ENCODE results near the gene PMFBP1.

The PMFBP1 gene, protein sequence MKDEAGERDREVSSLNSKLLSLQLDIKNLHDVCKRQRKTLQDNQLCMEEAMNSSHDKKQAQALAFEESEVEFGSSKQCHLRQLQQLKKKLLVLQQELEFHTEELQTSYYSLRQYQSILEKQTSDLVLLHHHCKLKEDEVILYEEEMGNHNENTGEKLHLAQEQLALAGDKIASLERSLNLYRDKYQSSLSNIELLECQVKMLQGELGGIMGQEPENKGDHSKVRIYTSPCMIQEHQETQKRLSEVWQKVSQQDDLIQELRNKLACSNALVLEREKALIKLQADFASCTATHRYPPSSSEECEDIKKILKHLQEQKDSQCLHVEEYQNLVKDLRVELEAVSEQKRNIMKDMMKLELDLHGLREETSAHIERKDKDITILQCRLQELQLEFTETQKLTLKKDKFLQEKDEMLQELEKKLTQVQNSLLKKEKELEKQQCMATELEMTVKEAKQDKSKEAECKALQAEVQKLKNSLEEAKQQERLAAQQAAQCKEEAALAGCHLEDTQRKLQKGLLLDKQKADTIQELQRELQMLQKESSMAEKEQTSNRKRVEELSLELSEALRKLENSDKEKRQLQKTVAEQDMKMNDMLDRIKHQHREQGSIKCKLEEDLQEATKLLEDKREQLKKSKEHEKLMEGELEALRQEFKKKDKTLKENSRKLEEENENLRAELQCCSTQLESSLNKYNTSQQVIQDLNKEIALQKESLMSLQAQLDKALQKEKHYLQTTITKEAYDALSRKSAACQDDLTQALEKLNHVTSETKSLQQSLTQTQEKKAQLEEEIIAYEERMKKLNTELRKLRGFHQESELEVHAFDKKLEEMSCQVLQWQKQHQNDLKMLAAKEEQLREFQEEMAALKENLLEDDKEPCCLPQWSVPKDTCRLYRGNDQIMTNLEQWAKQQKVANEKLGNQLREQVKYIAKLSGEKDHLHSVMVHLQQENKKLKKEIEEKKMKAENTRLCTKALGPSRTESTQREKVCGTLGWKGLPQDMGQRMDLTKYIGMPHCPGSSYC

DNA sequence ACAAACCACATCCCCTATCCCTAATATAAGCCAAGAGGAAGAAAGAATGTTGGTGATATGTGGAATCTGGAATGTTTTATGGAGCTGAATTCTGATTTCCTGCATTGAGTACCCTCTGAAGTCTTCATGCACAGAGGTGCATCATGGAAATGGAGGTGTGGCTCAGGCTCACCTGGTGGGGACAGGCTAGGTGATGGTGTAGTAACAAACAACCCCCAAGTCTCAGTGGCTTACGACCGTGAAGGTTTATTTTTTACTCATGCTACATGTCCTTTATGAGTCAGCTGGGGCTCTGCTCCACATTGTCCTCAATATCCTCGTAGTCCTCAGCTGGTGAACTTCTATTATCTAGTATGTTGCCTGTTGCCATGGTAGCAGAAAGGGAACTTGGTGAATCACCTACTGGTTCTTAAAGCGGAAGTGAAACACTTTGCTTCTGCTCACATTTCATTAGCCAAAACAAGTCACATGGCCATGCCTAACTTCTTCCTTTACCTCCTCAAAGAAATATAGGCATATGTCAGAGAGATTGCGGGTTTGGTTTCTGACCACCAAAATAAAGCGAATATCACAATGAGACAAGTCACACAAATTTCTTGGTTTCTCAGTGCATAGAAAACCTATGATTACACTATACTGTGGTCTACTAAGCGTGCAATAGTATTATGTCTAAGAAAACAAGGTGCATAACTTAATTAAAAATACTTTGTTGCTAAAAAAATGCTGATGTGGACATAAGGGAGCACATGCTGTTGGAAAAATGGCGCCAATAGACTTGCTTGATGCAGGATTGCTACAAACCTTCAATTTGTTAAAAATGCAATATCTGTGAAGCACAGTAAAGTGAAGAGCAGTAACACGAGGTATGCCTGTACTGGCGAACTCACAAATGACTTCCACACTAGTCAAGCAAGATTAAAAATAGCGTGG, at the start of gene PMFBP1:
PMFBP1 (minus strand) TSS at position 51 of the 930 bp plus-strand sequence. CDS start 947 bp downstream, outside the sequence.
- no peak for DNase-seq

GRCh38 chr16:72221630-72222024, 49.7 kb upstream of the PMFBP1 start:
- no peak for DNase-seq

- no peak for DNase-seq
These were observed 49.1 kb upstream of the PMFBP1 start for GRCh38 chr16:72220875-72221629.

- DNase-seq: no peak
These were observed 47.3 kb upstream of the PMFBP1 start for GRCh38 chr16:72219282-72219681.

GRCh38 chr16:72216767-72217166, 44.8 kb upstream of the PMFBP1 start:
- DNase-seq: no peak

DNA sequence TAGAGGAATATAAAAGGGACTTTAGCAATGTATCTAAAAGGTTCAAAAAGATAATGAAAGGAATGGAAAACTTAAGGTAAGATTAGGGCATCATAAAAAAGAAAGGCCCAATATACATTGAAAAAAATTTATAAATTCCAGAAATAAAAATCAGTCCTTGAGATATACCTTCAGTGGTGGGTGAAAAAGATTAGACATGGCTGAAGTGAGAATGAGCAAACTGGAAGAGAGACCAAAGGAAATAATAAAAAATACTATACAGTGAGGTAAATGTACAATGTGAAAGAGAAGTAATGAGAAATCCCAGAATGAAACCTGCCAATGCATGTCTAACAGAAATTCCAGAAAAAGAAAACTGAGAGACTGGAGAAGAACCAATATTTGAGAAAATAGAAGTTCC, 42.9 kb upstream of the PMFBP1 start:
- no peak for DNase-seq

DNA sequence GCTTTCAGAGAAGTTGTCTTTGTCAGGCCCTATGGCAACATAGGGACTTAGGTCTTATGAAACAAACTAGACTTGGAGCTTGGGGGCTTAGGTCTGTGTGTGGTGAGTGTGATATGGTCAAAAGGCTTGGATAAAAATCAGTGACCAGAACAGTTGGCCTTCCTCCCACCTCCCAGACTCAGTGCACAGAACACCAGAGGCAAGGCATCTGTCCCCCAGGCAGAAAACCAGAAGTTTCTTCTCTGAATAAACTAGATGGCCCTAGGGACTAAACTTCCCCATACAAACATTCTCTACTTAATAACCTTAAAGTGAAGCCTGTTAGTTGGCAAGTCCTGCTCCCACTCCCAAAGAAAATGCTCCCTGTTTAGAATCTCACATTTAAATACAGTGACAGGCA, 39.2 kb upstream of the PMFBP1 start:
- DNase-seq: no peak

- no peak for DNase-seq
These were observed 38.6 kb upstream of the PMFBP1 start for GRCh38 chr16:72210555-72210954.

DNA sequence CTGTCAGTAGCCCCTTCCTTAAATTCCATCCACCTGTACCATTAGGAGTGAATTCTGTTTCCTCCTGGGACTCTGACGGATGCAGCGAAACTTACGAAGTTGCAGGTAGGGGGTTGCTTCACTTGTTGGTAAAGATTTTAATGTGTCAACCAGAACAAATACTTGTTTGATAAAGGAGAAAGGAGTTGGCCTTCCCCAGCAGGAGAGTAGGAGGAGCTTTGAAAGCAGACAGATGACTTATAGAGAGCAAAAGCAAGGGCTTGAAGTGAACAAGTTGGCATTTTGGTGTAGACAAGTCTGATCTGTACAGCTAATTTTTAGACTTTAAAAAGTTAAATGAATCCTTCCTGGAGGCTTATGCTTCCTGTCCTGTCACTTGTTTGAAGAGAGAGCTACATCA, 38.1 kb upstream of the PMFBP1 start:
- no peak for DNase-seq

DNA sequence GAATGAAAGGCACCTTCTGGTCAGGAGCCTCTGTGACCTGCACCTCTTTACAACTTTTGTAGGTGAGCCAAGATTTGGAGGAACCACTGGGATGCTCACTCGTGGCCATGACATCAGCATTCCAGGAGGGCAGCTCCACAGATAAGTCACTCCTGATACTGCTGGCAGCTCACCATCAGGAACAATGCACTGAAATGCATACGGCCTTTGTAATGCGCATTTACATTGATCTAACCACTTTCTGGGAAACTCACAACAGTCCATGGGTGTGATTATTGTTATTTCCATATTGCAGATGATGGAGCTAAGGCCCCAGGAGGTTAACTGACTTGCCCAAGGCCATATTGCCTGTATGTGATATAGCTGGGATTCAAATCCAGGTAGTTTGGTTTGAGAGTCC, 34.3 kb upstream of the PMFBP1 start:
- no peak for DNase-seq

DNA sequence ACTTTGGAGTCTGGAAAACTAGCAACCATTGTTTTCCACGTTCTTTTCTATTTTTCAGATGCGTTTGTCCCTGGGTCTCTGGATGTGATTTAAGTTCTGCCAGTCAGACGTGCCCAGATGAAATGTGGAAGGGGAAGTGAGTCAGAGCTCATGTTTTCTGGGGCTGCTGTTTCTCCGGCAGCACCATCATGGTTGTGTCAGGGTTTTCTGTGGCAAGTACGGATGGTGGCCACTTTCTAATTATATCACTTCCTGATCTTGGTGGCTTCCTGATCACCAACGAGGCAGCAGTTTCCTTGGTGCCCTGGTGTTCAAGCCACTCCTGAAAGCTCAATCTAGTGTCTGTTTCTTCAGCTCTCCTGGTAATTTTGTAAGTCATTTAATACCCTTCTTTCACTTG, 31.4 kb upstream of the PMFBP1 start:
- no peak for DNase-seq

DNA sequence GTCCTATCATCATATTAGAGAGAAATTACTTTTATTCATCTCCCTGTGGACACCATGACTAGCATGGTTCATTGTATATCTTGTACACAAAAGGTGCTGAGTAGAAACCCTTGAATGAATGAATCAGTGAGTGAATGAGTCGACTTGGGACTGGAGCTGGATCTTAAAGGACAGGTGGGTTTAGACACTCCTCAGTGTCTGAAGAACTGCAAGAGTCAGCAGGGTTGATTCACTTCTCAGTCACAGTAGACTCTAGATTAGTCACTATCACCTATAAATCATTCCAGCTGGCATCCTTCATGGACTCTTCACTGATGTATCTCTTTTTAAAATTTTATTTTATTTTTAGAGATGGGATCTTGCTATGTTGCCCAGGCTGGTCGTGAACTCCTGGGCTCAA, 30.1 kb upstream of the PMFBP1 start:
- DNase-seq: no peak

DNA sequence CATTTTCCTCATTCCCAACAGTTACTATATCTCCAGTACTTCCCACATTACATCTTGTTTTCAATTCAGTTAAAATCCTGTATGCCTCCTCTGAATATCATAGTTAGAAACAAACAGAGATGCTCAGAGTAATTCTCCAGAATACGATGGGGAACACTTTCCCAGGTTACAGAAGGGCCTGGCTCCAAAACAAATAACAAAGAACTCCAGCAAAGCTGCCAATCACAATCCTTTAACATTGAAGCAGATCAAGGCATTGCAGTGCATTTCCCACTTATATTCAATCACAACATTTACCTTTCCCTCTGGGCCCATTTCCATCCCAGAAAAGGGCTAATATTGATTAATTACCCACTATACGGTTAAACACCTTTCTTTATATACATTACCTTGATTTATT, 29.4 kb upstream of the PMFBP1 start:
- DNase-seq: no peak

DNA sequence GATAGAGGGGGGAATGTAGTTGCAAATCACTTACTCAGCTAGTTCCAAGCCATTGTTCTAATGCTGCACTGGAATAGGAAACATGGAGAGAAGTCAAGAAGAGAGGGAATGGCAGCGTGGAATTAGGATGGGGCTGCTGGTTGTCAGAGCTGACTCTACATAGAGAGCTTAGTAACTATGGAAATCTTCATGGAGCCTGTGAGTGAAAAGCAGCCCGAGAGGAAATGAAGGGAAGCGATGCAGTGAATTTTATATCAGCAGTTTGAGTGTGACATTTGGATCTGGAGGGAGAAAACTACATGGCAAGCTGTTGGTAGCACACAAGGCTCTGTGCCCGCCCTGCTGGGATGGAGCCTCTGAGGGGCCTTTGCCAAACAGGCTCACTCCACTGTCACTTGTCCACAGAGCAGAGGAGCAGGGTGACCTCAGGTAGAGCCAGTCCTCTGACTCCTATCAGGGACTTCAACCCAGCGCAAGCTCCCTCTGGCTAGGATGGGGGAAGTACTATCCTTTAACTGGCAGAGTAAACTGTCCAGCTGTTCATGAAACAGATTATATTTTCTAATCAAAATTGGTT, 27.9 kb upstream of the PMFBP1 start:
- DNase-seq: no peak

DNA sequence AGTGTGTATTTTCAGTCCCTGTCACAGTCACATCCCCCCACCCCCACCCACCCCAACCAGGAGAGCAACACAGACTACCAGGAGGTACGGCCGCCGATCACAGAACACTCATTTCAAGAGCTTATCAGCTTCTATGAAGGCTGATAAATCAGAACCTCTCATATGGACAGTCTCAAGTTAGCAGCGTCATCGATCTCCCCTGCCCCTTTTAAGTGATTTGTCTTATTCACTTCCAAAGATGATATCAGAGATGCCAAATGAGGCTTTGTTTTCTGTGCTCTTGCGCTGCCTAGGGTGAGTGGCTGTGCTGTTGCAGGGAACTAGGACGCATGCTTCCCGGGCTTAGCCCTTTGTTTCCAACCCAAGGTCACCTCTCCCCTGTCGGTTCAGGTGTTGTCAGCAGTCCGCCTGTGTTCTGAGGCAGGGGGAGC, 26.8 kb upstream of the PMFBP1 start:
- no peak for DNase-seq

DNA sequence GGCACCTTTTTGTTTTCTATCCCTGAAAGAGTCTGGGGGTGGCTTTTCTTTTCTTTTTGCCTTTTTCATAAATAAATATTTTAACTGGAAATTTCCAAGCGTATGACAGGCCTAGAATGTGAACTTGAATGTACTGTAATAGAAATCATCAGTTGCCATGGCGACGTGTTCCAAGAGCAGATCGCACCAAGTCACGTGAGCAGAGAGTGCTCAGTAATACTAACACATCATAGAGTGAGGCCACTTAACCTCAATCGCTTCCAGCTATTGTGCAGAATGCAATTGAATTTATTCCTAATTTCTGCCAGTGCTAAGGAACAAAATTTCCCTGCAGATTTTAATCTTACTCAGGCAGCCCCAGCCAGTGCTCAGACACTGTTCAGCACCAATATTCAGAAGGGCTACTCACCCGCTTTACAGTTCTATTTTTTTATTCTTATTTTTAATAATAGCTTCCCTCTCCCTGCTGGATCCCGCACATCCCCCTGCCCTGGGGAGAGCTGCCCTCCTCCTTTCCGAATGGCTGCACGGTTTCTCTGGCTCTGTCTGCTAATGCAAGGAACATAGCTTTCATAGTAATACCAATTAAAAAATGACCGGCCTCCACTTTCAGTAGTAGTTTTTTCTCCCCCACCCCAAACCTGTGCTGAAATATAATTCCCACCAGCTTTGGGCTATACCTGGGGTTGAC, 26.2 kb upstream of the PMFBP1 start:
- DNase-seq: no peak

GRCh38 chr16:72197545-72197944, 25.6 kb upstream of the PMFBP1 start:
- DNase-seq: no peak

DNA sequence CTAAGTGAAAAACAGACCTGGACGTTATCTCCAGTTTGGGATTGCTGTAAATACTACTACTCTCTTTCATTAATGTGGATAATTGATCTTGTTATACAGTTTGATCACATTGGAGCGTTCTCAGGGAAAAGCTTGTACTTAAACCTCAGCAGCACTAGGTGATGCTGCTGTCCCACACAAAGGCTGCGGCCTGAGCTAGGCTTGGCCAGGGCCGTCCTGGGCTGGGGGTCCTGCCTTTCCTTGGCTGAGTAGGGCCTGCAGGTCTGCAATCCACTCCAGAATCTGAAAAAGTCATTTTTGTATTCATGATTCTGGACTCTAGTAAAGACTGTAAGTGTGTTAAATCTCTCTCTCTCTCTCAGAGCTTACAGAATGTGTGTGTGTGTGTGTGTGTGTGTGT, 23.7 kb upstream of the PMFBP1 start:
- DNase-seq: no peak

DNA sequence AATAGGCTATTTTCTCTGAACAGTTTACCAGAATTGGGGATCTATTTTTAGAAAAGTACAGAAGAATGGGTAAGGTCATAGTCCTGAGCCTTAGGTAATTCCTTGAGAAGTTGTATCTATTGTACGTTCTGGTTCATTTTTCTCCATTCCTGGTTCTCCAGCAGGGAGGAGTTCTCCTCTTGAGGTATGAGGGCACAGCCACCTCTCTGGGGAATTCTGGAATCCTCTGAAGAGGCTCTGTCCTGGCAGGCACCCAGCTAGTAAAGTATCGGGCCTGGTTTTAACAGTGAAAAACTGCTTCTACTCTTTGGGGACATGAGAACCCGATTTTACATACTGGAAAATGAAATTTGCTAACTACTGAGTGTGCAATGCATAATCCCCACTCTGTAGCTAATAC, 19.6 kb upstream of the PMFBP1 start:
- DNase-seq: no peak

GRCh38 chr16:72189865-72190371, 18.0 kb upstream of the PMFBP1 start:
- DNase-seq: no peak

- no peak for DNase-seq
These were observed 16.6 kb upstream of the PMFBP1 start for GRCh38 chr16:72188541-72188940.

All from activated T-cell treated with anti-CD3 and anti-CD28 coated beads, Interleukin-2, amount 50 U/mL, for 1 hour (primary cell).